H9 (cell line): ENCODE data around the gene ZNF280D. TPM values are rescaled to one million over a fixed set of nuclear protein-coding genes. Genes with fewer than 3 reads are reported as not detected.

Experiments
- DNase-seq: peaks from one replicate; pipeline ENCODE4 v3.0.0-alpha.2; 2017
- H2AFZ ChIP-seq: one replicate; pipeline ENCODE4 v1.6.1; 2013; ENCODE audit warnings: mild to moderate bottlenecking, low read length, control low read depth, moderate library complexity
- H2AK5ac ChIP-seq: 2 replicates; pipeline ENCODE4 v1.6.1; 2013; ENCODE audit warnings: low read length, control low read depth, mixed read lengths; ENCODE audit not compliant: insufficient read length
- H2BK120ac ChIP-seq: one replicate; pipeline ENCODE4 v1.6.1; 2013; ENCODE audit warnings: low read depth, mild to moderate bottlenecking, low read length, control low read depth, inconsistent platforms; ENCODE audit not compliant: poor library complexity, severe bottlenecking
- H2BK12ac ChIP-seq: 2 replicates; pipeline ENCODE4 v1.6.1; 2013; ENCODE audit warnings: low read length, control low read depth, mixed read lengths, low read depth; ENCODE audit not compliant: insufficient read length
- H2BK15ac ChIP-seq: 2 replicates; pipeline ENCODE4 v1.6.1; 2013; ENCODE audit warnings: low read depth, low read length, control low read depth
- H2BK20ac ChIP-seq: one replicate; pipeline ENCODE4 v1.6.1; 2013; ENCODE audit warnings: low read depth, mild to moderate bottlenecking, low read length, control low read depth, inconsistent platforms; ENCODE audit not compliant: poor library complexity, severe bottlenecking
- H2BK5ac ChIP-seq: 2 replicates; pipeline ENCODE4 v1.6.1; 2013; ENCODE audit warnings: low read length, control low read depth, mixed read lengths; ENCODE audit not compliant: insufficient read length
- H3K14ac ChIP-seq: 2 replicates; pipeline ENCODE4 v1.6.1; 2013; ENCODE audit warnings: low read length, control low read depth; ENCODE audit not compliant: insufficient read depth
- H3K18ac ChIP-seq: 2 replicates; pipeline ENCODE4 v1.6.1; 2013; ENCODE audit warnings: low read depth, mild to moderate bottlenecking, mixed read lengths, low read length, control low read depth; ENCODE audit not compliant: insufficient read length
- H3K23ac ChIP-seq: 2 replicates; pipeline ENCODE4 v1.6.1; 2013; ENCODE audit warnings: low read length, control low read depth, mixed read lengths, low read depth; ENCODE audit not compliant: insufficient read length
- H3K23me2 ChIP-seq: 2 replicates; pipeline ENCODE4 v1.6.1; 2013; ENCODE audit warnings: low read depth, mild to moderate bottlenecking, mixed read lengths, low read length, control low read depth; ENCODE audit not compliant: insufficient read length, poor library complexity, severe bottlenecking
- H3K27ac ChIP-seq: 2 replicates; pipeline ENCODE4 v1.5.1; 2013; ENCODE audit warnings: low read length, control low read depth, mixed read lengths, low read depth; ENCODE audit not compliant: insufficient read length
- H3K27me3 ChIP-seq: 2 replicates; pipeline ENCODE4 v1.6.1; 2013; ENCODE audit warnings: low read length, control low read depth, inconsistent platforms; ENCODE audit not compliant: insufficient read depth
- H3K4ac ChIP-seq: 2 replicates; pipeline ENCODE4 v1.6.1; 2013; ENCODE audit warnings: low read depth, mild to moderate bottlenecking, control low read depth, inconsistent platforms, low read length, moderate library complexity
- H3K4me1 ChIP-seq: 2 replicates; pipeline ENCODE4 v1.6.1; 2013; ENCODE audit warnings: low read length, control low read depth, inconsistent platforms; ENCODE audit not compliant: insufficient read depth
- H3K4me2 ChIP-seq: 2 replicates; pipeline ENCODE4 v1.6.1; 2013; ENCODE audit warnings: low read length, control low read depth, mixed read lengths; ENCODE audit not compliant: insufficient read length, insufficient read depth
- H3K56ac ChIP-seq: 2 replicates; pipeline ENCODE4 v1.6.1; 2013; ENCODE audit warnings: low read depth, mild to moderate bottlenecking, mixed read lengths, low read length, control low read depth; ENCODE audit not compliant: insufficient read length
- H3K79me1 ChIP-seq: 2 replicates; pipeline ENCODE4 v1.6.1; 2013; ENCODE audit warnings: low read depth, mild to moderate bottlenecking, moderate library complexity, low read length, control low read depth, inconsistent platforms; ENCODE audit not compliant: insufficient read depth, poor library complexity, severe bottlenecking
- H3K79me2 ChIP-seq: 2 replicates; pipeline ENCODE4 v1.6.1; 2013; ENCODE audit warnings: low read length, control low read depth, inconsistent platforms; ENCODE audit not compliant: insufficient read depth
- H3K9ac ChIP-seq: 2 replicates; pipeline ENCODE4 v1.6.1; 2013; ENCODE audit warnings: low read length, control low read depth, mixed read lengths; ENCODE audit not compliant: insufficient read length; ENCODE audit errors: extremely low read depth
- H3K9me3 ChIP-seq: one replicate; pipeline ENCODE4 v1.6.1; 2013; ENCODE audit warnings: low read depth, low read length, inconsistent platforms; ENCODE audit not compliant: control insufficient read depth
- H3T11ph ChIP-seq: one replicate; pipeline ENCODE4 v1.6.1; 2013; ENCODE audit warnings: mild to moderate bottlenecking, low read length, control low read depth, inconsistent platforms
- H4K20me1 ChIP-seq: one replicate; pipeline ENCODE4 v1.6.1; 2013; ENCODE audit not compliant: control insufficient read depth, insufficient read length, insufficient read depth
- H4K5ac ChIP-seq: 2 replicates; pipeline ENCODE4 v1.6.1; 2013; ENCODE audit warnings: low read depth, mild to moderate bottlenecking, mixed read lengths, low read length, control low read depth; ENCODE audit not compliant: insufficient read length
- H4K8ac ChIP-seq: replicated peaks from 2 replicates; pipeline ENCODE4 v1.6.1; 2013; ENCODE audit warnings: low read length, control low read depth, mixed read lengths, low read depth; ENCODE audit not compliant: insufficient read length
- H4K91ac ChIP-seq: 2 replicates; pipeline ENCODE4 v1.6.1; 2013; ENCODE audit warnings: low read depth, mild to moderate bottlenecking, moderate library complexity, mixed read lengths, low read length, control low read depth; ENCODE audit not compliant: insufficient read length
- H3K27ac Mint-ChIP-seq, 3 experiments: 2 replicates in 2 of 3; 3 replicates in 1 of 3; pipeline ENCODE4 v1.8.0; 2020 to 2021; ENCODE audit warnings: mixed read lengths in 3 of 3, mild to moderate bottlenecking in 1 of 3, moderate library complexity in 1 of 3
- H3K27me3 Mint-ChIP-seq: 2 replicates; pipeline ENCODE4 v1.8.0; 2021; ENCODE audit warnings: low read depth, mild to moderate bottlenecking, moderate library complexity, mixed read lengths
- H3K36me3 Mint-ChIP-seq, 3 experiments: 2 replicates in 2 of 3; 3 replicates in 1 of 3; pipeline ENCODE4 v1.8.0; 2020 to 2021; ENCODE audit warnings: low read depth in 3 of 3, mixed read lengths in 3 of 3; ENCODE audit not compliant: insufficient read depth in 1 of 3
- H3K4me1 Mint-ChIP-seq, 2 experiments: 2 replicates each; pipeline ENCODE4 v1.8.0; 2020; ENCODE audit warnings: mixed read lengths in 2 of 2
- H3K4me3 Mint-ChIP-seq, 2 experiments: 2 replicates in 1 of 2; 3 replicates in 1 of 2; pipeline ENCODE4 v1.8.0; 2020 to 2021; ENCODE audit warnings: mild to moderate bottlenecking in 2 of 2, mixed read lengths in 2 of 2, moderate library complexity in 1 of 2
- H3K9me3 Mint-ChIP-seq, 2 experiments: 2 replicates in 1 of 2; 3 replicates in 1 of 2; pipeline ENCODE4 v1.8.0; 2020; ENCODE audit warnings: mild to moderate bottlenecking in 2 of 2, mixed read lengths in 2 of 2, moderate library complexity in 1 of 2
- CTCF ChIP-seq: fragments of 200-600 bp; sonication (generic); conservative IDR thresholded peaks from 3 replicates; pipeline ENCODE4 v1.8.0; 2021; ENCODE audit warnings: antibody characterized with exemption, mild to moderate bottlenecking
- WGBS: extraction: QIAGEN DNeasy Blood & Tissue Kit; methylation state at CpG from one replicate; pipeline ENCODE4 v1.1.7; 2013; ENCODE audit warnings: missing lambda C conversion rate, low lambda C conversion rate, mixed read lengths; ENCODE audit not compliant: insufficient read length; ENCODE audit errors: extremely low coverage; 5-methylcytosine and 5-hydroxymethylcytosine counted together
- total RNA-seq: library from RNA; stranded (reverse); gene quantifications from 2 replicates; pipeline ENCODE4 v1.2.1, GENCODE V29; 2021

Gene ZNF280D
- total RNA-seq, 1 experiment from 2014 or later, result 5.7 TPM

- H2BK120ac ChIP-seq, result no peak overlapping the region
- no peaks in the 10 kb centered on the region for H3K79me2 ChIP-seq
- no peak overlapping the region for H2BK20ac ChIP-seq
- no peak overlapping the region for H3K56ac ChIP-seq
- Mint-ChIP-seq H3K27me3 (no peaks in the 10 kb centered on the region), H3K4me1 (no peaks in the 10 kb centered on the region), H3K9me3 (no peaks in the 10 kb centered on the region), H3K4me3 (no peak overlapping the region), H3K27ac (no peak overlapping the region; a peak in 1 of 7 replicates), H3K36me3 (no peaks in the 10 kb centered on the region)
- no peak overlapping the region for H2BK12ac ChIP-seq
- no peak overlapping the region for H4K91ac ChIP-seq
- no peaks in the 10 kb centered on the region for H4K20me1 ChIP-seq
- H4K8ac ChIP-seq, result no peak overlapping the region
- H2BK5ac ChIP-seq, result no peak overlapping the region
- H3K4me2 ChIP-seq, result no peak overlapping the region
- no peak overlapping the region for H3K14ac ChIP-seq
- H2AFZ ChIP-seq, result no peak overlapping the region
- H3K27me3 ChIP-seq, result no peaks in the 10 kb centered on the region
- WGBS, result no CpG with 5 or more reads among the region's 2 CpGs
- no peak for DNase-seq
- no peak overlapping the region for H3T11ph ChIP-seq
- H3K23me2 ChIP-seq, result no peaks in the 10 kb centered on the region
- no peak overlapping the region for H4K5ac ChIP-seq
- no peak for TF ChIP-seq CTCF
- no peaks in the 10 kb centered on the region for H3K9me3 ChIP-seq
- H3K9ac ChIP-seq, result no peak overlapping the region
- no peak overlapping the region for H2AK5ac ChIP-seq
- H3K18ac ChIP-seq, result no peak overlapping the region
- no peak overlapping the region for H3K27ac ChIP-seq
- H3K4me1 ChIP-seq, result no peaks in the 10 kb centered on the region
- no peak overlapping the region for H3K4ac ChIP-seq
- no peak overlapping the region for H2BK15ac ChIP-seq
- H3K79me1 ChIP-seq, result no peaks in the 10 kb centered on the region
- no peak overlapping the region for H3K23ac ChIP-seq
Measured at GRCh38 chr15:56648311-56648710, 85.0 kb downstream of the ZNF280D start.
